Ishikawa (cell line): Measurements from ENCODE around the gene MIA2.

Source experiments
- CEBPB ChIP-seq: IDR thresholded peaks from 2 replicates; pipeline ENCODE4 v1.6.1; 2012
- CREB1 ChIP-seq: IDR thresholded peaks from 2 replicates; pipeline ENCODE4 v1.6.1; 2012; ENCODE audit warnings: low read depth
- EGR1 ChIP-seq: IDR thresholded peaks from 2 replicates; pipeline ENCODE4 v1.6.1; 2012
- EP300 ChIP-seq: IDR thresholded peaks from 2 replicates; pipeline ENCODE4 v1.6.1; 2012; ENCODE audit warnings: borderline replicate concordance
- FOXM1 ChIP-seq: IDR thresholded peaks from 2 replicates; pipeline ENCODE4 v1.6.1; 2012; ENCODE audit warnings: low read depth, borderline replicate concordance
- MAX ChIP-seq: IDR thresholded peaks from 2 replicates; pipeline ENCODE4 v1.6.1; 2012
- RAD21 ChIP-seq: IDR thresholded peaks from 2 replicates; pipeline ENCODE4 v1.6.1; 2012; ENCODE audit warnings: low read depth
- TAF1 ChIP-seq: IDR thresholded peaks from 2 replicates; pipeline ENCODE4 v1.6.1; 2012; ENCODE audit warnings: low read depth, mild to moderate bottlenecking
- TEAD4 ChIP-seq: IDR thresholded peaks from 2 replicates; pipeline ENCODE4 v1.6.1; 2012
- YY1 ChIP-seq: IDR thresholded peaks from 2 replicates; pipeline ENCODE4 v1.6.1; 2012; ENCODE audit warnings: low read depth
- ZBTB7A ChIP-seq: IDR thresholded peaks from 2 replicates; pipeline ENCODE4 v1.6.1; 2012; ENCODE audit warnings: low read depth
- TF ChIP-seq, protein P1 (sequence below): IDR thresholded peaks from 2 replicates; pipeline ENCODE4 v1.6.1; 2012; ENCODE audit warnings: low read depth, mild to moderate bottlenecking
- TF ChIP-seq, protein P2 (sequence below): IDR thresholded peaks from 2 replicates; pipeline ENCODE4 v1.6.1; 2012

- TF ChIP-seq TAF1 (no peak), RAD21 (no peak), TEAD4 (no peak), CEBPB (no peak), EGR1 (no peak), CREB1 (no peak), FOXM1 (no peak), MAX (no peak), ZBTB7A (no peak), EP300 (no peak), YY1 (no peak)
- TF ChIP-seq, protein P1, sequence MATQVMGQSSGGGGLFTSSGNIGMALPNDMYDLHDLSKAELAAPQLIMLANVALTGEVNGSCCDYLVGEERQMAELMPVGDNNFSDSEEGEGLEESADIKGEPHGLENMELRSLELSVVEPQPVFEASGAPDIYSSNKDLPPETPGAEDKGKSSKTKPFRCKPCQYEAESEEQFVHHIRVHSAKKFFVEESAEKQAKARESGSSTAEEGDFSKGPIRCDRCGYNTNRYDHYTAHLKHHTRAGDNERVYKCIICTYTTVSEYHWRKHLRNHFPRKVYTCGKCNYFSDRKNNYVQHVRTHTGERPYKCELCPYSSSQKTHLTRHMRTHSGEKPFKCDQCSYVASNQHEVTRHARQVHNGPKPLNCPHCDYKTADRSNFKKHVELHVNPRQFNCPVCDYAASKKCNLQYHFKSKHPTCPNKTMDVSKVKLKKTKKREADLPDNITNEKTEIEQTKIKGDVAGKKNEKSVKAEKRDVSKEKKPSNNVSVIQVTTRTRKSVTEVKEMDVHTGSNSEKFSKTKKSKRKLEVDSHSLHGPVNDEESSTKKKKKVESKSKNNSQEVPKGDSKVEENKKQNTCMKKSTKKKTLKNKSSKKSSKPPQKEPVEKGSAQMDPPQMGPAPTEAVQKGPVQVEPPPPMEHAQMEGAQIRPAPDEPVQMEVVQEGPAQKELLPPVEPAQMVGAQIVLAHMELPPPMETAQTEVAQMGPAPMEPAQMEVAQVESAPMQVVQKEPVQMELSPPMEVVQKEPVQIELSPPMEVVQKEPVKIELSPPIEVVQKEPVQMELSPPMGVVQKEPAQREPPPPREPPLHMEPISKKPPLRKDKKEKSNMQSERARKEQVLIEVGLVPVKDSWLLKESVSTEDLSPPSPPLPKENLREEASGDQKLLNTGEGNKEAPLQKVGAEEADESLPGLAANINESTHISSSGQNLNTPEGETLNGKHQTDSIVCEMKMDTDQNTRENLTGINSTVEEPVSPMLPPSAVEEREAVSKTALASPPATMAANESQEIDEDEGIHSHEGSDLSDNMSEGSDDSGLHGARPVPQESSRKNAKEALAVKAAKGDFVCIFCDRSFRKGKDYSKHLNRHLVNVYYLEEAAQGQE = no peak
- TF ChIP-seq, protein P2, sequence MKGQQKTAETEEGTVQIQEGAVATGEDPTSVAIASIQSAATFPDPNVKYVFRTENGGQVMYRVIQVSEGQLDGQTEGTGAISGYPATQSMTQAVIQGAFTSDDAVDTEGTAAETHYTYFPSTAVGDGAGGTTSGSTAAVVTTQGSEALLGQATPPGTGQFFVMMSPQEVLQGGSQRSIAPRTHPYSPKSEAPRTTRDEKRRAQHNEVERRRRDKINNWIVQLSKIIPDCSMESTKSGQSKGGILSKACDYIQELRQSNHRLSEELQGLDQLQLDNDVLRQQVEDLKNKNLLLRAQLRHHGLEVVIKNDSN = no peak
Observed at GRCh38 chr14:39393289-39393688, 159.6 kb downstream of the MIA2 start.
